Choroid plexus epithelial cell (primary cell): ENCODE results near the gene HOXB7.

Source experiments
- DNase-seq: peaks from one replicate; pipeline ENCODE4 v3.0.0-alpha.2; 2010; ENCODE audit warnings: low read depth
- H3K4me3 ChIP-seq: 2 replicates; pipeline ENCODE4 v1.5.1; 2011; ENCODE audit warnings: low read depth, mild to moderate bottlenecking, control low read depth, low read length, moderate library complexity
- CTCF ChIP-seq: conservative IDR thresholded peaks from 2 replicates; pipeline ENCODE4 v1.5.1; 2011; ENCODE audit warnings: low read depth, mild to moderate bottlenecking, control low read depth, inconsistent platforms, low read length, moderate library complexity

Gene HOXB7

GRCh38 chr17:48645639-48646182, 34.9 kb upstream of the HOXB7 start:
- no peak for TF ChIP-seq CTCF
- no peak for DNase-seq
- H3K4me3 ChIP-seq = no peak overlapping the region

- TF ChIP-seq CTCF = no peak
- no peak overlapping the region for H3K4me3 ChIP-seq
- no peak for DNase-seq
Measured at GRCh38 chr17:48644910-48645557, 34.2 kb upstream of the HOXB7 start.

- DNase-seq = no peak
- no peak for TF ChIP-seq CTCF
Measured at GRCh38 chr17:48644159-48644558, 33.3 kb upstream of the HOXB7 start.

GRCh38 chr17:48643697-48644012, 32.8 kb upstream of the HOXB7 start:
- DNase-seq = no peak
- TF ChIP-seq CTCF = no peak
- no peak overlapping the region for H3K4me3 ChIP-seq

More at GRCh38 chr17:48644159-48644558, 33.3 kb upstream of the HOXB7 start:
- no peak overlapping the region for H3K4me3 ChIP-seq

GRCh38 chr17:48642843-48643696, 32.3 kb upstream of the HOXB7 start:
- no peak for DNase-seq
- TF ChIP-seq CTCF = no peak
- no peak overlapping the region for H3K4me3 ChIP-seq

- no peak for DNase-seq
- TF ChIP-seq CTCF = no peak
- no peak overlapping the region for H3K4me3 ChIP-seq
Measured at GRCh38 chr17:48642059-48642842, 31.4 kb upstream of the HOXB7 start.
